Kidney glomerular epithelial cell (primary cell): ENCODE data around the gene KLHDC10.
"Not testable (repeated sequence)": the region's sequence is repeated elsewhere in the genome, so short reads cannot be mapped to it uniquely, and the experiment has no call there.

Source experiments
- DNase-seq: peaks from one replicate; lab custom pipeline; 2025; lab: John Stamatoyannopoulos, UW

The KLHDC10 gene

GRCh38 chr7:130069978-130070860 is at the start of gene KLHDC10:
Gene KLHDC10, plus strand, starts transcription at chr7:130070534. Its CDS starts 110 bp downstream, at chr7:130070644.
- DNase-seq: peak; percentile 98

GRCh38 chr7:130021105-130021834 is 49.1 kb upstream of the KLHDC10 start:
- no peak for DNase-seq

- no peak for DNase-seq
Measured at GRCh38 chr7:130022115-130022514, 48.2 kb upstream of the KLHDC10 start.

GRCh38 chr7:130022623-130023175 is 47.6 kb upstream of the KLHDC10 start:
- DNase-seq: no peak

GRCh38 chr7:130024390-130024789 is 45.9 kb upstream of the KLHDC10 start:
- no peak for DNase-seq

DNA sequence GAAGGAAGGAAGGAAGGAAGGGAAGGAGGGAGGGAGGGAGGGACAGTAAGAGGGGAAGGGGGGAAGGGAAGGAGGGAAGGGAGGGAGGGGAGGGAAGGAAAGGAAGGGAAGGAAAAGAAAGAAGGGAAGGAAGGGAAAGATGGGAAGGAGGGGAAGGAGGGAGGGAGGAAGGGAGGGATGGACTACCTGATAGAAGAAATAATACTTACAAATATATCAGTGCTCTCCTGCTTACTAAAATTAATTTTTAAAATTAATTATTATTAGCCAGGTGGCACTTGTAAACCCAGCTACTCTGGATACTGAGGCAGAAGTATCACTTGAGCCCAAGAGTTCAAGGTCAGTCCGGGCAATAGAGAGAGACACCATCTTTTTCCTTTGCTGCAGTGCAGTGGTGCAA is 37.6 kb upstream of the KLHDC10 start:
- DNase-seq: no peak

- peak; percentile 23 for DNase-seq
Measured at GRCh38 chr7:130037703-130038102, 32.6 kb upstream of the KLHDC10 start.

DNA sequence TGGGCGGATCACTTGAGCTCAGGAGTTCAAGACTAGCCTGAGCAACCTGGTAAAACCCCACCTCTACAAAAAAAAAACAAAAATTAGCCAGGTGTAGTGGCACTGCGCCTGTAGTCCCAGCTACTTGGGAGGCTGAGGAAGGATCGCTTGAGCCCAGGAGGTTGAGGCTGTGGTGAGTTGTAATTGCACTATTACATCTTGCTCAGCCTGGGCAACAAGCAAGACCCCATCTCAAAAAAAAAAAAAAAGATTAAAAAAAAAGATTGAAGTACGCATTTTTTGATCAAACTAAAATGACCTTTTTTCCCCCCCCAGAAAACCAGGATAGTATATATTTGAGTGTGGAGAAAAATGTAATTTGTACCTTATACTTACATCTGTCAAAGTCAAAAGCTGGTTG is 29.8 kb upstream of the KLHDC10 start:
- no peak for DNase-seq

GRCh38 chr7:130047831-130048230 is 22.5 kb upstream of the KLHDC10 start:
- DNase-seq: no peak

GRCh38 chr7:130048906-130049305 is 21.4 kb upstream of the KLHDC10 start:
- DNase-seq: peak; percentile 58

- DNase-seq: not testable (repeated sequence)
Measured at GRCh38 chr7:130052250-130052649, 18.1 kb upstream of the KLHDC10 start.

- DNase-seq: not testable (repeated sequence)
Measured at GRCh38 chr7:130055198-130055597, 15.1 kb upstream of the KLHDC10 start.

GRCh38 chr7:130062246-130062645 is 8.1 kb upstream of the KLHDC10 start:
- DNase-seq: no peak

DNA sequence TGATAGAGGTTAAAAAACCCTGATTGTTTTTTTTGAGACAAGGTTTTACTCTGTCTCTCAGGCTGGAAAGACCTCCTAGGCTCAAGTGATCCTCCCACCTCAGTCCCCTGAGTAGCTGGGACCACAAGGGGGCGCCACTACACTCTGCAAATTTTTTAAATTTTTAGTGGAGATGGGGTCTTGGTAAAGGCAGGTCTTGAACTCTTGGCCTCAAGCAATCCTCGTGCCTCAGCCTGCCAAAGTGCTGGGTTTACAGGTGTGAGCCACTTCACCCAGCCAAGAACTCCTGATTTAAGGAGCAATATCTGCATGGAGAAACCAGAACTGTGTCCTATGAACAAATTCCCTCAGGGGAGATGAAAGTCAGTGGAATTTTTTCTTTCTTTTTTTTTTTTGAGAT is 7.3 kb upstream of the KLHDC10 start:
- DNase-seq: no peak

DNA sequence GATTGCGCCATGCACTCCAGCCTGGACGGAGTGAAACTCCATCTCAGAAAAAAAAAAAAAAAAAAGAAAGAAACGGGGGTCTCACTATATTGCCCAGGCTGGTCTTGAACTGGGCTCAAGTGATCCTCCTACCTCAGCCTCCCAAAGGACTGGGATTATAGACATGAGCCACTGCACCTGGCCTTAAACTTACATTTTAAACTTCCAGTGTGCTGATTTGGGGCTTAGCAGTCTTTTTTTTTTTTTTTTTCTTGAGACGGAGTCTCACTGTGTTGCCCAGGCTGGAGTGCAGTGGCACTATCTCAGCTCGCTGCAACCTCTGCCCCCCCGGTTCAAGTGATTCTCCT is 5.8 kb upstream of the KLHDC10 start:
- DNase-seq: not testable (repeated sequence)

- DNase-seq: no peak
Measured at GRCh38 chr7:130065500-130066152, 4.7 kb upstream of the KLHDC10 start.

DNA sequence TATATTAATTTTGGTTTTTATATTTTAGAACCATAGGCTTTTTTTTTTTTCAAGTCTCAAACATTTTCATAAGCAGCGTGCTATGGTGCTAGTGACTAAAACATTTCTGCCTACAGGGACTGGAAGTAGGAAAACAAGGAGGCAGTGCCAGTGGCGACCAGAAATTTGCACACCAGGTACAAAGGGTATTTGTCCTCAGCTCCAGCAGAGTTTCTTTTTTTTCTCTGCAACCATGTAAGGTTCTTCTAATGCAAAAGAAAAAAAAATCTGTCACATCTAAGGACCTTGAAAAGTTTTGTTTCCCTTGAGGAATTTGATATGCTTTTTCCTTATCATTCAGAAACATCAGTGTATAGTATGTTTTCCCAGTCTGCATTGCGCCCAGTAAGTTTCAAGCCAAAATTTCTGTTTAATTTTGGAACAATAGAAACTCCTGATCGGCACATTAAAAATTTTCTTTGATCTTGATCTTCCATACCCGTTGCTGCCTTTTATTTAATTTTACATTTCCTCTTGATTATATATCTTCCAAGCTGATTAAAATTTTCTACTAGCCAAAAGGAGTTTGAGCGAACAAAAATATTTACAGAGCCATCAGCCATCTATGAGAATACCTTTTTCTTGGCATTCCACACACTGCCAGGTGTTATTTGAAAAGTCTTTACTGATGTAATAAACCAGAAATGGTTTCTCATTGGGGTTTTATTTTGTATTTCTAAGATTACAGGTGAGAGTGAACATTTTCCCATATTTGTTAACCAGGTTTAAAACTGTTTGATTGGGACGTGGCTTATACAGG is 956 bp upstream of the KLHDC10 start:
- DNase-seq: no peak

- peak; percentile 27 for DNase-seq
Measured at GRCh38 chr7:130070861-130071622, 708 bp downstream of the KLHDC10 start.

DNA sequence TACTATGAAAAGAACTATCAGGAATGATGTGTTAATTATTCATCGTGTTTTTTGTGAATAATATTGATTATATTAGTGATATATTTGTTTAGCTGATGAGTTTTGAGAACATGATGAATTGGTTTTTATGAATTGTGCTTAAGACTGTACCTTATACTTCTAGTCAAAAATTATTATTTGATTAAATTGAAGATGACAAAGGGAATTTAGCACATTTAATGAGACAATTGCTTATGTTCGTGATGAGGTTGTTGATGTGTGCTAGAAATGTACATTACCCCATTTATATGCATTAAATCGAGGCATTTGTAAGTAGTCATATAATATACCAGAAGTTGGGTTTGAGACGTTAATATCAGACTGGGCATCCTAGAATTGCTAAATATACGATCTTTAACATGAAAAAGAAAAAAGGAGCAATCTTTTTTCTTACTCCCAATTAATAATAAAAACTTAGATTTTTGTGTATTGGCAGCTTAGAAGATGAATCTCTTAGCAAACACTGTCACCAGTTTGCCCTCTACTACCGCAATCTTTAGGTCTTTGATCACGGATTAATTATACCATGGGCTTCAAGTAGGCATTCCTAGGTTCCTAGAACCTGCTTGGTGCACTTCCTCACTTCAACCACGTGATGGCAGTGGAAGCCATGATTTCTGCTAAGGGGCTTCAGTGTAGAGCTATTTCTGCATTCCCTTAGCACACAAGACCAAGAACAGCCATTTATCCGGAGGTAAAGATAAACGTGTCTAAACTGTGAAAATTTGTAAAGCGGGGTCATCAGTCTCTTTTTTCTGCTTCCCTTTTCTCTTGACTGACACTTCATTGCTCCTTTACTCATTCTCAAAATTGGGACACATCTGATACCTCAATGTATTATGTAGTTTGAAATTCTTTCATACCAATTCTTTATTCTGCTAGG is 1.6 kb downstream of the KLHDC10 start:
- DNase-seq: peak; percentile 92
